Sigmoid colon (tissue), 7 donors: ENCODE measurements around the gene ZBED4. TPM values are rescaled to one million over a fixed set of nuclear protein-coding genes. Genes with fewer than 3 reads are reported as not detected.

Source experiments
- DNase-seq: peaks from one replicate; pipeline ENCODE4 v3.0.0-alpha.2; 2019
- H3K27ac ChIP-seq, 4 donors: fragments of 200-600 bp; sonication (generic); one replicate each; pipeline ENCODE4 v1.5.1; 2016 to 2019; ENCODE audit warnings: mild to moderate bottlenecking in 1 of 4
- H3K27me3 ChIP-seq, 3 donors: fragments of 200-600 bp; sonication (generic); one replicate each; pipeline ENCODE4 v1.5.1; 2019; ENCODE audit warnings: mild to moderate bottlenecking in 1 of 3
- H3K36me3 ChIP-seq, 4 donors: fragments of 200-600 bp; sonication (generic); one replicate each; pipeline ENCODE4 v1.5.1; 2016 to 2019
- H3K4me1 ChIP-seq, 4 donors: fragments of 200-600 bp; sonication (generic); one replicate each; pipeline ENCODE4 v1.5.1; 2017 to 2019
- H3K4me3 ChIP-seq, 4 donors: fragments of 200-600 bp; sonication (generic); one replicate each; pipeline ENCODE4 v1.5.1; 2017 to 2019; ENCODE audit warnings: mild to moderate bottlenecking in 2 of 4, moderate library complexity in 1 of 4
- H3K9me3 ChIP-seq, 4 donors: fragments of 200-600 bp in 3 of 4; sonication (generic) in 3 of 4; one replicate each; pipeline versions ENCODE4 v1.5.1 to v1.6.1; 2013 to 2019
- CTCF ChIP-seq, 4 experiments: fragments of 450-650 bp in 3 of 4; fragments of 200-600 bp in 1 of 4; IDR thresholded peaks; one replicate each; pipeline ENCODE4 v1.5.1; 2016 to 2019; ENCODE audit warnings: antibody characterized with exemption in 4 of 4, mild to moderate bottlenecking in 3 of 4, moderate library complexity in 2 of 4
- EP300 ChIP-seq, 4 donors: sonication (generic); formaldehyde crosslinking; IDR thresholded peaks; one replicate each; pipeline ENCODE4 v1.6.1; 2017; ENCODE audit warnings: antibody characterized with exemption in 4 of 4
- POLR2A ChIP-seq, 2 donors: fragments of 450-650 bp; IDR thresholded peaks; one replicate each; pipeline ENCODE4 v1.6.1; 2016; ENCODE audit warnings: antibody characterized with exemption in 2 of 2, mild to moderate bottlenecking in 2 of 2, moderate library complexity in 2 of 2
- POLR2AphosphoS5 ChIP-seq, 4 donors: sonication (generic); formaldehyde crosslinking; IDR thresholded peaks; one replicate each; pipeline ENCODE4 v1.6.1; 2017; ENCODE audit warnings: antibody characterized with exemption in 4 of 4
- WGBS, 2 donors: extraction: QIAGEN DNeasy Blood & Tissue Kit; methylation state at CpG; one replicate each; pipeline ENCODE4 v1.1.7; 2013; 5-methylcytosine and 5-hydroxymethylcytosine counted together
- intact Hi-C: fragments of 100-400 bp; cut with DNase I; formaldehyde crosslinking; loops from one replicate; pipeline ENCODE4 v1.15.1; 2023
- polyA plus RNA-seq, 3 donors: library from polyadenylated mRNA; stranded (reverse); fragments of 200-250 nt; gene quantifications; one replicate each; pipeline ENCODE4 v1.2.3, GENCODE V29; 2013
- total RNA-seq, 4 donors: library from RNA; depleted of rRNA; stranded (reverse); fragments of >200 nt; gene quantifications; one replicate each; pipeline ENCODE4 v1.1.0, GENCODE V29; 2016
- donor health status: healthy with polysubstance abuse.
- donor health status: Bipolar disorder and iron deficiency.
- donor health status: healthy.

ZBED4 gene
- total and polyA plus RNA-seq, 7 donors = 2.4 to 10.5 (median 4.6) TPM

GRCh38 chr22:49867303-49868265, 13.9 kb downstream of the ZBED4 start:
- Histone ChIP-seq H3K36me3 (no peaks in the 10 kb centered on the region), H3K4me1 (no peaks in the 10 kb centered on the region), H3K9me3 (peaks cover 0 to 10% (median 4%) of the 10 kb centered on the region in 4 donors), H3K4me3 (no peak overlapping the region), H3K27me3 (no peaks in the 10 kb centered on the region), H3K27ac (no peak overlapping the region)
- 89 to 91% methylated on average over 18 of the region's 18 CpGs for WGBS, 2 donors
- intact Hi-C loops = no loop called here
- TF ChIP-seq EP300 (IDR thresholded peaks at IDR 0.05) (no peak), CTCF (IDR thresholded peaks at IDR 0.05) (no peak), POLR2A (IDR thresholded peaks at IDR 0.05) (no peak), POLR2AphosphoS5 (IDR thresholded peaks at IDR 0.05) (no peak)
- DNase-seq = no peak

GRCh38 chr22:49869086-49869830, 15.6 kb downstream of the ZBED4 start:
- Histone ChIP-seq H3K4me1 (no peaks in the 10 kb centered on the region), H3K27me3 (no peaks in the 10 kb centered on the region), H3K9me3 (peaks cover 0 to 10% (median 4%) of the 10 kb centered on the region in 4 donors), H3K27ac (no peak overlapping the region), H3K4me3 (no peak overlapping the region), H3K36me3 (no peaks in the 10 kb centered on the region)
- TF ChIP-seq CTCF (IDR thresholded peaks at IDR 0.05) (no peak), EP300 (IDR thresholded peaks at IDR 0.05) (no peak), POLR2A (IDR thresholded peaks at IDR 0.05) (no peak), POLR2AphosphoS5 (IDR thresholded peaks at IDR 0.05) (no peak)
- intact Hi-C loops = no loop called here
- no peak for DNase-seq
- WGBS, 2 donors = 90 to 91% methylated on average over 17 of the region's 17 CpGs

- Histone ChIP-seq H3K27me3 (no peaks in the 10 kb centered on the region), H3K9me3 (peaks cover 0 to 10% (median 4%) of the 10 kb centered on the region in 4 donors), H3K4me1 (no peaks in the 10 kb centered on the region), H3K36me3 (no peaks in the 10 kb centered on the region), H3K27ac (no peak overlapping the region), H3K4me3 (no peak overlapping the region)
- no peak for DNase-seq
- WGBS, 2 donors = 81 to 95% methylated on average over 13 to 14 of the region's 14 CpGs
- intact Hi-C loops = no loop called here
- TF ChIP-seq EP300 (IDR thresholded peaks at IDR 0.05) = no peak
- no peak for TF ChIP-seq POLR2AphosphoS5 (IDR thresholded peaks at IDR 0.05)
- TF ChIP-seq POLR2A (IDR thresholded peaks at IDR 0.05) = no peak
- TF ChIP-seq CTCF (IDR thresholded peaks at IDR 0.05) = no peak
Measured at GRCh38 chr22:49869845-49870712, 16.4 kb downstream of the ZBED4 start.

- H3K27ac ChIP-seq = no peak overlapping the region
- no peaks in the 10 kb centered on the region for H3K4me1 ChIP-seq
- H3K36me3 ChIP-seq = no peaks in the 10 kb centered on the region
- no peaks in the 10 kb centered on the region for H3K27me3 ChIP-seq
- intact Hi-C loops = no loop called here
- 97 to 98% methylated on average over 4 of the region's 4 CpGs for WGBS, 2 donors
- TF ChIP-seq CTCF (IDR thresholded peaks at IDR 0.05) = no peak
- no peak for TF ChIP-seq POLR2AphosphoS5 (IDR thresholded peaks at IDR 0.05)
- TF ChIP-seq EP300 (IDR thresholded peaks at IDR 0.05) = no peak
- no peak for TF ChIP-seq POLR2A (IDR thresholded peaks at IDR 0.05)
- peaks cover 0 to 6% (median 0%) of the 10 kb centered on the region in 4 donors for H3K9me3 ChIP-seq
- H3K4me3 ChIP-seq = no peak overlapping the region
- no peak for DNase-seq
Measured at GRCh38 chr22:49871482-49871881, 17.8 kb downstream of the ZBED4 start.
